GM19438 (cell line): ENCODE data around the gene GALE.
A peak's percentile ranks its signal among the peaks of the same experiment; 100 is the strongest.
"Not testable (repeated sequence)": the region's sequence is repeated elsewhere in the genome, so short reads cannot be mapped to it uniquely, and the experiment has no call there.

Source experiments
- ATAC-seq: cut with Tn5 transposase; IDR thresholded peaks from one replicate; pipeline ENCODE4 v1.9.1; 2021; ENCODE audit warnings: low read depth; ENCODE audit not compliant: unreplicated experiment

GALE gene

DNA sequence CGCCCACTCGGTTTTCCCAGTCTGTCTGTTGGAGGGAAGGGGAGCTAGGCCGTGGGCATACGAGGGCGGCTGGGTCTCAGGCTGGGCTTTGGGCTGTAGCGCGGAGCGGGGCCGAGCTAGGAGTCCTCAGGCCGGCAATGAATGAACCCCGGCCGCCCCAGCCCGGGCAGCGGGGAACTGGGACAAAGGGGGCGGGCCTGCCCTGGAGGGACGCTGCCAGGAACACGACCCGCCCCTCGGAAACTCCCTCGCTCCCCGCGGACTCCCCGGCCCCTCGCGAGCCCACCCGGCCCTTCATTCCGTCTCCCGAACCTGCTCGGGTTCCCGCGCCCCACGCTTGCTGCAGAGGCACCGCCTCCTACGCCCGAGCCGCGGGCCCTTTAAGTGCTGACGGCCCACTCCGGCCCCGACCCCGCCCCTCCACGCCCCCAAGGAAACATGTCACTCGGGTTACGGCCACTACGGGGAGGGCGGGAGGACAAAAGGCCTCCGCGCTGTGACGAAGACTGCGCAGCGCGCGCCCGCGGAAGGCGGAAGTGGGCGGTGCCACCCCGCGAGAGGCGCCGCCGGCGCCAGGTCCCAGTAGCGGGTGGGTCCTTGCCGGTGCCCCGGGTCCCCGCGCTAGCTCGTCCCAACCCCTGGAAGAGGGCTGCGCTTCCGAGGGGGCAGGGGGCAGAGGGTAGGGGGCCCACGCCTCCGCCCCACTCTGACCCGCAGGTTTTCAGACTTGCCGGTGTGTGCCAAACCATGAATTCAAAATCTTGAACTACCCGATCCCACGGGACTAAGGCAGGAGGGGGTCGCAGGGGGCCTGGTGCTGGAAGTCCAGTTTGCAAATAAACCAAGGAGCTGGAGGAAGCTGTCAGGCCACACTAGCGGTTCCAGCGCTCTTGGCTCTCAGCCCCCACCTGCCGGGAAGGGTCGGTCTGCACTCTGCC, at the start of gene GALE:
TSS of gene GALE (minus strand) at position 355 of the 938 bp plus-strand sequence. CDS start 1,747 bp downstream, outside the sequence.
- peak; percentile 77 for ATAC-seq

- ATAC-seq, result no peak
Measured at GRCh38 chr1:23848673-23849616, 48.4 kb upstream of the GALE start.

- not testable (repeated sequence) for ATAC-seq
Measured at GRCh38 chr1:23847482-23848095, 47.0 kb upstream of the GALE start.

GRCh38 chr1:23845163-23845562, 44.6 kb upstream of the GALE start:
- no peak for ATAC-seq

DNA sequence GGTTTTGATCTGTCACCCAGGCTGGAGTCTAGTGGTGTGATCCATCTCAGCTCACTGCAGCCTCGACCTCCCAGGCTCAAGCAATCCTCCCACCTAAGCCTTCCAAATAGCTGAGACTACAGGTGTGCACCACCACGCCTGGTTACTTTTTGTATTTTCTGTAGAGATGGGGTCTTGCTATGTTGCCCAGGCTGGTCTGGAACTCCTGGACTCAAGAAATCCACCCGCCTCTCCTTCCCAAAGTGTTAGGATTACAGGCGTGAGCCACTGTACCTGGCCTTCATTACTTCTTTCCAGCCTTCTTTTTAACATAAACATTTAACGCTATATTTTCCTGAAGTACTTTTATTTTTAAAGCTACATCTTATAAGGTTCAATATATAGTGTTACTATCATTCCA, 43.1 kb upstream of the GALE start:
- ATAC-seq, result no peak

- ATAC-seq, result peak; percentile 58
Measured at GRCh38 chr1:23838401-23838866, 37.9 kb upstream of the GALE start.

DNA sequence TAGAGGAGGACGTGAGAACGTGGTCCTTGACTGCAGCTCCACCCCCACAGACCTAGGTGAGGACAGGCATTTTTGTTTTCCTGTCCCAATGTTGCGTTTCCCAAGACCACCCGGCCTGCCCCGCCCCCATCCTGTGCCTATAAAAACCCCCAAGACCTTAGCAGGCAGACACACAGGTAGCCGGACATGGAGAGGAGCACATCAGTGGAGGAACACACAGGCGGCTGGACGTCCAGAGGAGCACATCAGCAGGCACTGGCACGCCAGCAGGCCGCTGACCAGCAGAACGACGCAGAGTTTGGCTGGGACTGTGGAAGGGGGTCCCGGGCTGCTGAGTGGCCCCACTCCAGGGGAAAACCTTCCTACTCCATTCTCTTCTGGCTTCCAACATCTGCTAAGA, 37.4 kb upstream of the GALE start:
- no peak for ATAC-seq

DNA sequence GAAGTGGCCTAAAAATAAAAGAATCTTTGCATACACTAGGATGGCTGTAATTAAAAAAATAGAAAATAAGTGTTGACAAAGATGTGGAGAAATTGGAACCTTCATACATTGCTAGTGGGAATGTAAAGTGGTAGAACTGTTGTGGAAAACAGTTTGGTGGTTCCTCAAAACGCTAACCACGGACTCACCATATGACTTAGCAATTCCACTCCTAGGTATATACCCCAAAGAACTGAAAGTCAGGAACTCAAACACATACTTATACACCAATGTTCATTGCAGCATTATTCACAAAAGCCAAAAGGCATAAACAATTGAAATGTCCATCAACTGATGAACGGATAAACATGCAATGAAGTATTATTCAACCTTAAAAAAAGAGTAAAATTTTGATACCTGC, 35.5 kb upstream of the GALE start:
- no peak for ATAC-seq

- not testable (repeated sequence) for ATAC-seq
Measured at GRCh38 chr1:23834156-23834555, 33.6 kb upstream of the GALE start.

- ATAC-seq, result no peak
Measured at GRCh38 chr1:23827717-23828116, 27.2 kb upstream of the GALE start.

- ATAC-seq, result not testable (repeated sequence)
Measured at GRCh38 chr1:23826590-23826989, 26.0 kb upstream of the GALE start.

GRCh38 chr1:23825762-23826522, 25.4 kb upstream of the GALE start:
- no peak for ATAC-seq

DNA sequence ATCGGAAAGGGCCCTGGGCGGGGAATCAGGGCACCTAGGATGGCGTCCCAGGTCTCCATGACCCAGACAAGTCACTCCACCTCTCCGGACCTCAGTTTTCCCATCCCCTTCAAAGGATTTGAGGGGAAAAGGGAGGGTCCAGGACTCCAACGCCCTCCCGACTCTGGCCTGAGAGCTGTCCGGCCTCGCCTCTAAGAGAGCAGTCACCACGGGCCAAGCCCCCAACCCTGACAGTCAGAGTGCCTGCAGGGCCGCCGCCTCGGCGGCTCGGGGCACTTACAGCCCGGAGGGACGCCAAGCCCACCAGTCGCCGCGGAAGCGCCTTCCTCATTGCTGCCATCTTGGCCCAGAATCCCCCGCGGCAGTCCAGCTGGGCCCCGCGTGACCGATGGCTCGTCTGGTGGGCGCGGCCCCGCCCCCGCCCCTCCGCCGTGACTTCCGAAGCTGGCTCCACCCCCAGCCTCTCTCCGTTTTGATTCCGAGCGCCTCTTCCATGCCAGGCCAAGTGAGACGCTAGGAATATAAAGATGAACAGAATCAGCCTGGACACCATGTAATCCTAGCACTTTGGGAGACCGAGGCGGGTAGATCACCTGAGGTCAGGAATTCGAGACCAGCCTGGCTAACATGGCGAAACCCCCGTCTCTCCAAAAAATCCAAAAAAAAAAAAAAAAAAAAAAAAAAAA, 24.7 kb upstream of the GALE start, which contains the start of gene HMGCL:
TSS of gene HMGCL (minus strand) at position 354 of the 686 bp plus-strand sequence. CDS start at position 340, 14 bp downstream.
- peak; percentile 82 for ATAC-seq

- ATAC-seq, result no peak
Measured at GRCh38 chr1:23824711-23825075, 24.1 kb upstream of the GALE start.

DNA sequence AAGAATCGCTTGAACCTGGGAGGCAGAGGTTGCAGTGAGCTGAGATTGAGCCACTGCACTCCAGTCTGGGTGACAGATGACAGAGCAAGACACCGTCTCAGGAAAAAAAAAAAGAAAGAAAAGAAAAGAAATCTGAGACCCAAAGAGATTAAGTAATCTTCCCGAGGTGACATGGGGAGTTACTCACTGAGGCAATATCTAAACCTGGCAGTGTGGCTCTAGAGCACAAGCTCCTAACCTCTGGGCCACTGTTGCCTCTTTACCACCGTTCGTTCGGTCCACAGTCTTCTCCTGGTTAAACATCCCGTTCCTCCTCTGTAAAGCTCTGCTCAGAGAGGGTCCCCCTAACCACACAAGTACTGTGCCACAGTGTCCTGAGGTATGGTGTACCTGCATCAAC, 23.2 kb upstream of the GALE start:
- no peak for ATAC-seq

- peak; percentile 70 for ATAC-seq
Measured at GRCh38 chr1:23817633-23818032, 17.1 kb upstream of the GALE start.

DNA sequence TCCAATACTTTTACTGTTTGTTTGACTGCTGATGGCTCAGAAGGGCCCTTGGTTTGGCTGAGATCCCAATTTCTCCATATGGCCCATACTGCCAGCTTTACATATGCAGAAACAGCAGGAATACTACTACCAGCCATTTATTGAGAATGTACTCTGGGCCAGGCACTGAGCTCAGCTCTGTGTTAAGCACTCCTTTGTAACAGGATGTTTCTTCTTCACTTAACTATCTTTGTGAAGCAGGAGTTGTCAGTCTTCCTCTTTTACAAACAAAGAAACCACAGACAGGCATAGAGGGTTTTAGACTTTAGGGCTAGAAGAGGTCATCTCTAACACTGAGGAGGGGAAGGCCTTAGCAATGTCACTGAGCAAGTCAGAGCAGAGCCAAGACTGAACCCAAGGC, 16.4 kb upstream of the GALE start:
- peak; percentile 15 for ATAC-seq

DNA sequence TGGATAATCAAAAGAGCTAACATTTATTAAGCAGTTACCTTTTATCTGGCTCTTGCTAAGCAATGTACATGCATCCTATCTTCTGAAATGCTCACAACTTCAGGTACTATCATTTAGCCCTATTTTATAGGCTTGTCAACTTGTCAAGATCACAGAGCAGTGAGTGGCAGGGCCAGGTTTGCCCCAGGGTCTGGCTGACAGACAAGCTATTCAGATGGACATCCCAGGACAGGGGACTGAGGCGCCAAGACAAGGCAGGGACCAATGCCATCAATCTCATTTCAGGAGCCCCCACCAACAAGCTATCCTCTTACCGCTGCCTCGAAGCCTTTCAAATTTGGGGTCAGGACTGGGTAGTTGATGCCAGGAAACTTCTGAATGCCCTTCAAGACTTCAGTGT, 15.8 kb upstream of the GALE start:
- no peak for ATAC-seq

DNA sequence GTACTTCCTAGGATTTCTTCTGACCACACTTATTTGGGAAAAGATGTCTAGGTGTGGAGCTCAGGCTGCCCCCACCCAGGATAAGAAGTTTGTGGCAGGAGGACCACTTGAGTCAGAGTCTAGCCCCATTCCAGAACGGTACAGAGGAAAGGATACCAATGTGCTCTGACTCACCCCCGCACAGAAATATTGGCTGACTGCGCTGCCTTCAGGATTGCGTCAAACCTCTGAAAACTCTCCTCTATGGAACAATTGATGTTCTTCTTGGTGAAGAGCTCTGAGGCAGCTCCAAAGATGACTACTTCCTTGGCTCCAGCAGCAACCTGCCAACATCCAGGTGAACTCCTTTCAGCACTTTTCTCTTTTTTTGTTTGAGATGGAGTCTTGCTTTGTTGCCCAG, 13.5 kb upstream of the GALE start:
- no peak for ATAC-seq
